Activated naive CD8-positive, alpha-beta T cell (primary cell): ENCODE measurements around the gene NUS1.
"Not testable (repeated sequence)": the region's sequence is repeated elsewhere in the genome, so short reads cannot be mapped to it uniquely, and the experiment has no call there.

Experiments used
- H3K27ac Mint-ChIP-seq: one replicate; pipeline ENCODE4 v1.8.0; 2021; ENCODE audit warnings: mixed read lengths
- H3K27me3 Mint-ChIP-seq: one replicate; pipeline ENCODE4 v1.8.0; 2021; ENCODE audit warnings: mixed read lengths
- H3K36me3 Mint-ChIP-seq: one replicate; pipeline ENCODE4 v1.8.0; 2021; ENCODE audit warnings: mixed read lengths
- H3K4me1 Mint-ChIP-seq: one replicate; pipeline ENCODE4 v1.8.0; 2021; ENCODE audit warnings: low read depth, mixed read lengths
- H3K4me3 Mint-ChIP-seq: one replicate; pipeline ENCODE4 v1.8.0; 2021; ENCODE audit warnings: mild to moderate bottlenecking, mixed read lengths
- H3K9me3 Mint-ChIP-seq: one replicate; pipeline ENCODE4 v1.8.0; 2021; ENCODE audit warnings: low read depth, mixed read lengths

NUS1 gene

DNA sequence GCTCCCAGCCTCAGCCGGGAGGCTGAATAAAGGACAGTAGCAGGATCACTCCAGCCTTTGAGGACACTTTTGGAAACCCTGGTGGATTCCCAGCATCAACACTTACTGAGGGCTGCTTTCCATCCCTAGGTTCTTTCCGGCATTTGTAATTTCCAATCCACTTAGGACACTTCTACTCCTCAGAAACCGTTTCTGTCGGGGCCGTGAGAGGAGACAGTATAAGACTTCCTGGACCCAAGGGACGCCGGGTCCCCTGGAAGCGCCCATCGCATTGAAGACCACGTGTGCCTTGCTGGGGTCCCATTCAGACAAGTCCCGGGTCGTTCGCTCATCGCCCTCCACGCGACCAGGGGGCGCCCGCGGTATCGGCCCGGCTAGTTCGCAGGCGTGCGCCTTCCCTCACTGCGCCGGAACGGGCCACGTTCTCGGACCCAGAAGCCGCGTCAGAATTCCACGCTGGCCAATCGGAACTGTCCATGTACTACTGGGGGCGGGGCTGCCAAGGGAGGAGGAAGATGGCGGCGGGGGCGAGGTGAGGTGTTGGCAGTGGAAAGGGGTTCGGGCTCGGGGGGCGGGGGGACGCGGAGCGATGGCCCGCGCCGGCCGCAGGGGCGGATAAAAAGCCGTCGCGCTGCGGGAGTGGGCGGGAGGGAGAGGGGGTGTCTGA lies at the start of gene NUS1:
Gene NUS1, plus strand, starts transcription at position 479 of the 667 bp plus-strand sequence. CDS start 202 bp downstream, outside the sequence.
- Mint-ChIP-seq H3K4me1 (peaks cover 47% of the 10 kb centered on the region), H3K36me3 (peaks cover 28% of the 10 kb centered on the region), H3K27me3 (no peaks in the 10 kb centered on the region), H3K9me3 (no peaks in the 10 kb centered on the region), H3K27ac (peak within 1 kb of the TSS; percentile 98), H3K4me3 (peak within 1 kb of the TSS; percentile 95)

- Mint-ChIP-seq H3K27me3 (peaks cover 2% of the 10 kb centered on the region), H3K36me3 (peaks cover 7% of the 10 kb centered on the region), H3K27ac (no peak overlapping the region), H3K4me1 (no peaks in the 10 kb centered on the region), H3K4me3 (no peak overlapping the region), H3K9me3 (peaks cover 7% of the 10 kb centered on the region)
These were observed 47.7 kb upstream of the NUS1 start for GRCh38 chr6:117627533-117627932.

- Mint-ChIP-seq H3K27ac (no peak overlapping the region), H3K4me3 (no peak overlapping the region), H3K4me1 (no peaks in the 10 kb centered on the region), H3K36me3 (peaks cover 5% of the 10 kb centered on the region), H3K9me3 (peaks cover 7% of the 10 kb centered on the region), H3K27me3 (peaks cover 2% of the 10 kb centered on the region)
These were observed 46.1 kb upstream of the NUS1 start for GRCh38 chr6:117629119-117629660.

DNA sequence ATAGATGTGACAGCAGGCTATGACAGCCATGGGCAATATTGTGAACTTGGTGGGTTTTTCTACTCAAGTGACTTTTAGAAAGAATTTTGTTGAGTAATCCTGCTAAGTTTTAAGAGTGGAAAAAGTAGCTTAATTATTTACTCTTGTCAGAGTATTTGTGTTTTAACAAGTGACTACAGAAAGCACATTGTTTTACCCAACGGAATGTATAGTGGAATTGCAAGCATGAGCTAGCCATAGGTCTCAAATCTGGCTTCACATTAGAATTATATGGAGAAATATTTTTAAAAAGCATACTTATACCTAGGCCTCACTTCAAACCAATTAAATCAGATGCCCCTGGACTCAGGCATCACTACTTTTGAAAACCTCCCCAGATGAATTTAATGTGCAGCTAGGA lies 37.5 kb upstream of the NUS1 start:
- H3K9me3 Mint-ChIP-seq, result peaks cover 5% of the 10 kb centered on the region
- H3K4me3 Mint-ChIP-seq, result no peak overlapping the region
- H3K27ac Mint-ChIP-seq, result no peak overlapping the region
- H3K27me3 Mint-ChIP-seq, result peaks cover 1% of the 10 kb centered on the region
- H3K4me1 Mint-ChIP-seq, result no peaks in the 10 kb centered on the region
- H3K36me3 Mint-ChIP-seq, result peaks cover 9% of the 10 kb centered on the region

GRCh38 chr6:117642976-117643375 lies 32.3 kb upstream of the NUS1 start:
- no peaks in the 10 kb centered on the region for H3K4me1 Mint-ChIP-seq
- no peak overlapping the region for H3K27ac Mint-ChIP-seq
- H3K36me3 Mint-ChIP-seq, result peaks cover 10% of the 10 kb centered on the region
- peaks cover 5% of the 10 kb centered on the region for H3K27me3 Mint-ChIP-seq
- peaks cover 5% of the 10 kb centered on the region for H3K9me3 Mint-ChIP-seq
- no peak overlapping the region for H3K4me3 Mint-ChIP-seq

GRCh38 chr6:117651984-117652383 lies 23.3 kb upstream of the NUS1 start:
- H3K27me3 Mint-ChIP-seq, H3K4me3 Mint-ChIP-seq, H3K36me3 Mint-ChIP-seq, H3K9me3 Mint-ChIP-seq, H3K27ac Mint-ChIP-seq: not testable (repeated sequence)
- H3K4me1 Mint-ChIP-seq, result peaks cover 15% of the 10 kb centered on the region

- H3K27me3 Mint-ChIP-seq, result no peaks in the 10 kb centered on the region
- peaks cover 2% of the 10 kb centered on the region for H3K36me3 Mint-ChIP-seq
- H3K27ac Mint-ChIP-seq, result no peak overlapping the region
- no peaks in the 10 kb centered on the region for H3K9me3 Mint-ChIP-seq
- no peak overlapping the region for H3K4me3 Mint-ChIP-seq
- peaks cover 15% of the 10 kb centered on the region for H3K4me1 Mint-ChIP-seq
These were observed 21.3 kb upstream of the NUS1 start for GRCh38 chr6:117653949-117654348.

DNA sequence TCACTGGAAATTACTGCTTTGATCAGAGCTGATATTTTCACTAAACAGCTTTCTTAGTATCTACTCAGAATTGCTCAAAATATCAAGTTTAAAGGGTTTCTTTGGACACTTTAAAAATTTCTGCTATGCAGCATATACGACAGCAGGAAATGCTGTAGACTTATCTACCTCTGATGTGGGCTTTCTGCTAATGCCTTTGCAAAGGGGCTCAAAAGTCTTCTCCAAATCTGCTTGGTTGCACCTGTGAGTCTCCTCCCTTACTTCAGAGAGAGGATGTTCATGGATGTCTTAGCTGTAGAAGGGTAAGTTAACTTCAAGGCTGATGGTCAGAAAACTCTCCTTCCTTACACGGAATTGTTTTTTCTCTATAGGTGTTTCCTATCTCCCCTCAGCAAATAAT lies 19.9 kb upstream of the NUS1 start:
- Mint-ChIP-seq H3K4me3 (no peak overlapping the region), H3K9me3 (no peaks in the 10 kb centered on the region), H3K36me3 (peaks cover 2% of the 10 kb centered on the region), H3K4me1 (peaks cover 15% of the 10 kb centered on the region), H3K27me3 (no peaks in the 10 kb centered on the region), H3K27ac (no peak overlapping the region)

GRCh38 chr6:117666881-117667280 lies 8.4 kb upstream of the NUS1 start:
- no peaks in the 10 kb centered on the region for H3K27me3 Mint-ChIP-seq
- peaks cover 18% of the 10 kb centered on the region for H3K36me3 Mint-ChIP-seq

DNA sequence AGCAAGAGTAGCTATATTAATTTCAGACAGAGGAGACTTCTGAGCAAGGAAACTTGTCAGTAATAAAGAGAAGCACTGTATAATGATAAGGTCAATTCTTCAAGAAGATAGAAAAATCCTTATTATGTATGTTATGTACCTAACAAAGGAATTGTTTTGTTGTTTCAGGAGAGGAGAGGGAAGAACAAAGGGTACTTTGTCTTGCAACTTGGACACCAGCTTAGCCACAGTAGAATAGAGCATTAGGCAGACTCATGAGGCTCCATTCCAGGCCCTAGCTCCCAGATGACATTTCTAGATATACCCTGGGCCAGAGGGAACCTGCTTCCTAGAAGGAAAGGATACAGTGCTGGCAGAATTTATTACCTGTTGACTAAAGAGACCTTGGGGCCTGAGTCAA lies 6.5 kb upstream of the NUS1 start:
- H3K36me3 Mint-ChIP-seq, result peaks cover 15% of the 10 kb centered on the region
- H3K4me1 Mint-ChIP-seq, result peaks cover 5% of the 10 kb centered on the region
- H3K4me3 Mint-ChIP-seq, result no peak overlapping the region
- H3K27ac Mint-ChIP-seq, result no peak overlapping the region
- no peaks in the 10 kb centered on the region for H3K9me3 Mint-ChIP-seq
- H3K27me3 Mint-ChIP-seq, result no peaks in the 10 kb centered on the region

More at GRCh38 chr6:117666881-117667280, 8.4 kb upstream of the NUS1 start:
- H3K9me3 Mint-ChIP-seq, result no peaks in the 10 kb centered on the region
- no peaks in the 10 kb centered on the region for H3K4me1 Mint-ChIP-seq
- H3K4me3 Mint-ChIP-seq, result no peak overlapping the region
- H3K27ac Mint-ChIP-seq, result no peak overlapping the region

GRCh38 chr6:117674503-117674902 lies 766 bp upstream of the NUS1 start:
- H3K36me3 Mint-ChIP-seq, result peaks cover 21% of the 10 kb centered on the region
- H3K27me3 Mint-ChIP-seq, result no peaks in the 10 kb centered on the region
- H3K4me1 Mint-ChIP-seq, result peaks cover 41% of the 10 kb centered on the region
- peak overlapping the region; percentile 98 for H3K27ac Mint-ChIP-seq
- peak overlapping the region; percentile 95 for H3K4me3 Mint-ChIP-seq
- H3K9me3 Mint-ChIP-seq, result no peaks in the 10 kb centered on the region

DNA sequence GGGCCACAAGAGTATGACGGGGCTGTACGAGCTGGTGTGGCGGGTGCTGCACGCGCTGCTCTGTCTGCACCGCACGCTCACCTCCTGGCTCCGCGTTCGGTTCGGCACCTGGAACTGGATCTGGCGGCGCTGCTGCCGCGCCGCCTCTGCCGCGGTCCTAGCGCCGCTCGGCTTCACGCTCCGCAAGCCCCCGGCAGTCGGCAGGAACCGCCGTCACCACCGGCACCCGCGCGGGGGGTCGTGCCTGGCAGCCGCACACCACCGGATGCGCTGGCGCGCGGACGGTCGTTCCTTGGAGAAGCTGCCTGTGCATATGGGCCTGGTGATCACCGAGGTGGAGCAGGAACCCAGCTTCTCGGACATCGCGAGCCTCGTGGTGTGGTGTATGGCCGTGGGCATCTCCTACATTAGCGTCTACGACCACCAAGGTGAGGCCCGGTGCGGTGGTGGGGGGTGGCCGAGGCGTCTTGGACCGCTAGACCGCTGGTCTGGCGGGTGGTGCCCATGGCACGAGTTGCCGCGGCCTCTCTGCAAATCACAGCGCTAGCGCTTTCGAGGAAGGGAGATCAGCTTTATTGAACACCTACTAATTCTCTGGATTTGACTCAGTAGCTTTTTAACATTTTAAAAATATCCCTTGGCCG lies 511 bp downstream of the NUS1 start:
- Mint-ChIP-seq H3K4me3 (peak overlapping the region; percentile 95), H3K36me3 (peaks cover 31% of the 10 kb centered on the region), H3K27ac (peak overlapping the region; percentile 98), H3K4me1 (peaks cover 54% of the 10 kb centered on the region)
- not testable (repeated sequence) for H3K9me3 Mint-ChIP-seq, H3K27me3 Mint-ChIP-seq

DNA sequence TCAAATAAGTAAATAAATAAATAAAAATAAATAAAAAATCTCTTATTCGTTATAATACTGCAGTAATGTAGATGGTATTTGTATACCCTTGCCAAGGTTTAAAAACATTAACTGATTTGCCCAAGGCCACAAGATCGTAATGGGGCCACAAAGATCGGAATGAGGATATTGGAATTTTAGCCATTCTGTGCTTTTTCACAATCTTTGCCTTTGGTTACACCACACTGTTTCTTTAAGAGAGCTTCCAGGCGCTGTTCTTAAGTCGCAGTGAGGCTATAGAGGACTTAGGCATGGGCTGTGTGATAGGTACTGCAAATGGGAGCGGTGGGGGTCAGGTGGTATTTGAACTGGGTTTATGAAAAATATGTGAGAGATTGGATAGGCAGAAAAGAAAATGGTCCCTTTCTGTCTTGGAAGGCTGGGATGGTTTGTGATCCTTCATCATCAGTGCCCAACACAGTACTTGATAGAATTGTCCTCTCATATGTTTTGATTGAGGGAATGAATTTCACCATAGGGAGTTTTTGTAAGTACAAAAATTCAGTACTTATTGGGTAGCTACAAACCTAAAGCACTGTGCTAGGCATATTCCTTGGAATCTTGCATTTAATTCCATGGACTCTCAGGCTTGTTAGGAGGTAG lies 1.4 kb downstream of the NUS1 start:
- H3K36me3 Mint-ChIP-seq, result peaks cover 30% of the 10 kb centered on the region

GRCh38 chr6:117677553-117678141 lies 2.4 kb downstream of the NUS1 start:
- H3K36me3 Mint-ChIP-seq, result peaks cover 30% of the 10 kb centered on the region
- no peaks in the 10 kb centered on the region for H3K27me3 Mint-ChIP-seq
- H3K4me3 Mint-ChIP-seq, result peak overlapping the region; percentile 91
- H3K4me1 Mint-ChIP-seq, result peaks cover 71% of the 10 kb centered on the region
- H3K9me3 Mint-ChIP-seq, result no peaks in the 10 kb centered on the region
- H3K27ac Mint-ChIP-seq, result peak overlapping the region; percentile 65

More for the DNA sequence above, 1.4 kb downstream of the NUS1 start:
- Mint-ChIP-seq H3K4me1 (peaks cover 63% of the 10 kb centered on the region), H3K9me3 (no peaks in the 10 kb centered on the region), H3K4me3 (peak overlapping the region; percentile 91), H3K27ac (peak overlapping the region; percentile 65), H3K27me3 (no peaks in the 10 kb centered on the region)
